NCI-H1092 (cell line): ENCODE measurements around the gene MDGA2.

Source experiments
- DNase-seq: peaks from one replicate; lab custom pipeline; 2025; lab: John Stamatoyannopoulos, UW

The MDGA2 gene

DNA sequence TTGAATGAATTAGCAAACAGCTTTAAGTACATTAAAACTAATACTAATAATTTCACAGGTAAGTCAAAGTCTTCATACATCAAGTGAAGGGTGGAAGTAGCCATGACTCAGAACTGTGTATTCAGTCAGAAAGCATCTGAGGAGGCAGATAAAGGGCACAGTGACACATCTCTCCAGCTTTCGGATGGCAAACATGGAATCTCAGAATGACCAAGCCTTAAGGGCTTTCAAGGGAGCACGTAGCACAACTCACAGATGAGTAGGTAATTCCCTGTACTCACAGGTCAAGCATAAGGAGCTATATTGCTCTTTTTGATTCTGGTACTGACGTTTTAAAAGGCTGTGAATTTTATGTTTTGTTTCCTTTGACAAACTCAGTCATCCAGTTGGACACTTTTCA, 56.0 kb downstream of the MDGA2 start:
- no peak for DNase-seq

DNA sequence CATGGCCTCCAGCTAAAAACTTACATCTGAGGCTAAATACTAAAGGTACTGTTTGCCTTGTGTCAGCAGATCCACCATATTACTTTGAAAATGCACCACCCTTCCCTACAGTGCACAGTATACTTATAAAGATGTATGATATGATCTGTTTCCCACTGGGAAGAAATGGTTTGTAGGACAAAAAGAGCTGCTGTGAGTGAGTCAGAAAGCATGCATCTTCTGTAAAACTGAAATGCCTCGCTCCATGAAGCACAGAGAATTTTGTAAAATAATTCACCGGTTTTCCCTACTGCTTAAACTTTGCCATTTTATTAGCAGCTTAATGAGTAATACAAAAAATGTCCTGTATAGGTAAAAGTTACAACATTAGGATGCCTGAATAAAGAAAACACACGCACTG, 68.8 kb downstream of the MDGA2 start:
- DNase-seq, result no peak

DNA sequence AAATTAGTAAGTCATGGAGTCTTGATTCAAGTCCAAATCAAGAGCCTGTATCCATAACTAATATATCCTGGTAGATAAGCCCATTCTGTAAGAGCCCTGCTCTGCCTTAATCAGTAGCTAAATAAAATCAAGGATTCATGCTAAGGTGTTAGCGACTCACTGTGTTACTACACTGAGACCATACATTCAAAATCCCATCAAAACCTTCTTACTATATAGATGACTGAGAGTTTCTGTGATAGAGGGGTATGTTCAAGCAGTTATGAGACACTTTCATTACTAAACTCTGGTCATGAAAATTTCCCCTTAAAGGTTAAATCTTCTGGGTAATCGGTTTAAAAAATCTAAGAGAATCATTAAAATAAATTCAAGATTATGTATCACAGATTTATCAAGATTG, 78.5 kb downstream of the MDGA2 start:
- no peak for DNase-seq

DNA sequence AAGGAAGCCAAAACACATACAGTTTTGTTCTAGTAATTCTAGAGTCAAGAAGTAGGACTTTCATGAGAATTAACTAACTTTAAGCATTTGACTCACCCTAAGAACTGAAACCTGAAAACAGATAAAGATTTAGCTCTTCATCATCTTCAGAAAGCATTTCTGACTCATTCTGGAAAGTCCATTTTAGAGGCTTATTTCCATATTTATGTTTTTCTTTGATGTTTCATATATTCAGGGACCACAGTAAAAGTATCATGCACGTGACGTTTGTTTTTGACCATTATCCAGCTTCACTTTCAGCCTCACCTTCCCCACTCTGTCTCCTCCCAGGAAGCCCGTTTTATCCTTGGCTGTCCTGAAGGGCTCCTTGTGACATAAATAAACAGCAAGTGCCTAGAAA, 79.2 kb downstream of the MDGA2 start:
- DNase-seq, result no peak

DNA sequence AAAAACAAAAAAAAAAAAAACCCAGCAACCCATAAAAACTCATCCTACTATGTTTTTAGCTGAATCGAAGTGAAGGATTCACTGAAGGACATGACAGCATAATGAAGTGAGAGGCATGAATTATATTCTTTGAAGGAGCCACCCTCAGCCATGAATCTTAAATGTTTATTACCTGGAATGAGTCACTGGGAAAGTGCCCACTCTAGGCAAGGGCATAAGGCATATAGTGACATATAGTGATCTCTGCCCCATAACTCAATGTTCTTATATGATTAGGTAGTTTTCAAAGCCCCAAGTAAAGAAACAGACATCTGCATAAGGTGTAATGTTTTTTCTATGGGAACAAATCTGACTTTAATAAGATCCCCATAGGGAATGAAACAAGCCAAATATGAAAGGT, 79.9 kb downstream of the MDGA2 start:
- no peak for DNase-seq

DNA sequence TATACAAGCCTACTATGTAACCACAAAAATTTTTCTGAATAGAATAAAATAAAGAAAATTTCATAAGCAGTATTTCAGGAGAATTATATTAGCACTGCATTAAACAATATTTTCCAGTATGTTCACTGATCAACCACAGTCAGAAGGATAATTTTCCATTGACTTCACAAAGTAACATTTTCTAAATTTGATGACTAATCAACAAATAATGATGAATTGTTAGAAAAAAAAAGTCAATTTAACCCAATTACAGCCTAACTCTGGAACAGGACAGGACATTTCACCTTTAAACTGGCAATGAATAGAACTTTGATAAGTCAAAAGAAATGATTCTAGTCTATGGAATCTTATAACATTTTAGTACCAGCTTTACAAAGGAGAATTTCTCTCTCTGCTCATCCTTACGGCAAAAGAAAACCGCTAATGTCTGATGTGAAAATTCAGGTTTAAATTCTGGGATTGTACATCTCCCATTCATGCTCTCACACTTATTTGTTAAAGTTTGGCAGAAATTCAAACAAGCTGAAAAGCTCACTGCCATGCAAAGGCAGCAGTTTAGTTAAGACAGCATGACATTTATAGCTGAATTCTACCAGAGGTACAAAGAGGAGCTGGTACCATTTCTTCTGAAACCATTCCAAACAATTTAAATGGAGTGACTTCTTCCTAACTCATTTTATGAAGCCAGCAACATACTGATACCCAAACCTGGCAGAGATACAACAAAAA, 84.5 kb downstream of the MDGA2 start:
- DNase-seq, result no peak

DNA sequence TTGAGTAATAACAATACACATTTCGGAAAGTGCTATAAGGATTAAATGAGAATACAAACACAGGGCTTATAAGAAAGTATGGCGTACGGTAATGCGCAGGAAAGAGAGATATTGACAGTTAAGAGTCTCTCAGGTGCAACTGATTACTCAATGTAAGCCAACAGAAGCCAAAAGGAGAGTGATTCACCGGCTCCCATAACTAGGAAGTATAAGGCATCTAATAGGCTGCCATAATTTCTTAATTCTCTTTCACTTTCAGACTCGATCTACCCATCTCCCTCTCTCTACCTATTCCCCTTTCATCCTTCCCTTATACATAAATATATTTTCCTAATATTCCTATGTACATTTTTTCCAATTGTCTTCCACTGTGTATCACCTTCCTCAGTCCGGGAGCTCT, 90.0 kb downstream of the MDGA2 start:
- no peak for DNase-seq

DNA sequence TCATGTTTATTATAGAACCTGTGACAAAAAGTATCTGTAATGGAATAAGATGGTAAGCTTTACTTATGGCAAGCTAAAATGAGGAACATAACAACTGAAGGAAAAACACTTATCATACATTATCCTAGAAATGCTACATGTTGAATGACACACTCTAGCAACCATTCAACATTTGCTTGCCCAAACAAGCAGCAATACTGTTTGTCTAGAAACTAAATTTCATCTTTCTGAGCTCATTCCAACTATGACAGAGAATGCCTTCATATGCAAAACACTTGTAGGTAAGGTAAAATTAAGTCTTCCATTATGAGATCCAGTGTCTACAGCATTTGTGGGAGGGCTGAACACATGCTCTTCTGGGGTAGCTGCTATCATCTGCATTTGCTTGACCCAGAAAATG, 108.1 kb downstream of the MDGA2 start:
- DNase-seq, result no peak

DNA sequence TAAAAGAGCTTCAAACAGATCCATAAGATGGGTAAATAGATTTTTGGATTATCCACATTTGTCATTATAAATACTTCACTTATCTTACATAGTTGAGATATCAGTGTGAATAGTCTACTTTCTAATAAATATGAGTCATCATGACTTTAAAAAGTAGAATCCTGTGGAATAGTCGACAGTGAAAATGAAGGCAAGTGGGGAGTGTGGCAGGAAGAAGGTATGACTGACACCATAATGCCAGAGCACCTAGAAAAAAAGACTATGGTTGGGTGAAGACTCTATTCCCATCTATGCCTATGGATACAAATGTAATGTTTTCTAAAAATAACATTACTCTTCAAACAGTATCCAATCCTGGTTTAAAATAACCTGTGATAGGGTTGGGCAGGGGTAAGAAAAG, 117.5 kb downstream of the MDGA2 start:
- DNase-seq, result no peak

DNA sequence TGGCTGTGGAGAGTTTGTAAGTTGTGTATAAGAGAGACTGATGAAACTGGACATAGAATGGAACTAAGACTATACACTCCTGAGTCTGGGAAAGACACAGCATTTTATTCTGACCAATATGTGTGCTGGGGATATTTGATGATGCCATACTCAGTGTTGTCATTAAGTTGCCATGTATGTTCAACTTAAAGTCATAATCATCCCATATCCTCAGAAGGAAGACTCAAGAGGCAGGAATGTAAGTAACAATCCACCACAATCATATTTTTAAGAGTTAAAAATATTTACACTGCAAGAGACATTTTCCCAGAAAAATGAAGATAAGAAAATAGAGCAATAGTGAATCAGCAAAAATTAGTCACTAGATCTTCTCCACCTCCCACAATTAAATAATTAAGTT, 120.1 kb downstream of the MDGA2 start:
- no peak for DNase-seq

DNA sequence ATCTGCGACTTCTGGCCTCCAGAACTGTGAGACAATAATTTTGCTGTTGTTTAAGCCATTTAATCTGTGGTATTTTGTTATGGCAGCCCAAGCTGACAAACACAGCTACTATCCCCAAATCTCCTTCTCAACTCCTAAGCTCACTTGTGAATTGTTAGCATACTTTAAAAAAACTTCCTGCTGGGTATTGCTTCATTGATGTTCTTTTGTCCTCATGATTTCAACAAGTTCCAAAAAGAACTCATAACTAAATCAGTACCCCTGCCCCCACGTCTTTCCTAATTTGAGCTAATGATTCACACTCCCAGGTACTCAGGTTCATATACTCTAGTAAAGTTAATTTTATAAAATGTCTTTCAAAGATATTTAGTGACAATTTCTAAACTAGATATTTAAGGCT, 125.5 kb downstream of the MDGA2 start:
- no peak for DNase-seq

DNA sequence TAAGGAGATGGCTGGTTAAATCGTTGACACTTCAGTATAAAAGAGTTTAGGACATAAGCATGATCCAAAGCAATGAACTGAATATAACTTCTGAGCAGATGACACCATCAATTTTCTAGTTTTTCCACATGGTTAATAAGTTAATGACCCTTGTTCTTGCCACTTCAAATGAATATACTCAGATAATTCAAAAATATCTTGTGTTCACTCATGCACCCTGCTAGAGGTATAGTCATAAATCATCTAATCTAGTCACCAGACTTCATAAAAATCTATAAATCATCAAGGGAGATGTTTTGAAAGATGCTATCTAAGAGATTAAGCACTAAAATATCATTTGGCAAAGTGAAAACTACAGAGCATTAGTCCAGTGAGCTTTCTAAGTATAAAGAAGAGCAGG, 131.9 kb downstream of the MDGA2 start:
- no peak for DNase-seq

DNA sequence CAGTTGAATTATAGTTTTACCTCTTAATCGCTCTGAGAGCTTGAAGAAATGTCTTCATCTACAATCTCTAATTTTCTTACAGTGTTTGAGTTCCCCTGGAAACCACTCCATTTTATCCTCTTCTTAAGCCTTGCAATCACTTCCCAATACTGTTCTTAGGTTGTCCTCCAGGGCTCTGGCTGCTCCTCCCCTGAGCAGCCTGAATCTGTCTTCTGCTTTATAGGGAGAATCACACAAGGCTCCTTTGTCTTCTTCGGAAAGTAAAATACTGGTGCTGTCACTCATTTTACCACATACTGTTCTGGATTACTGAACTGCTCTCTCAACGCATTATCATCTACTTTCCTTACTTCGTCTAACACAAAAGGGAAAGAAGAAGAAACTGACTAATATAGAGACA, 133.7 kb downstream of the MDGA2 start:
- no peak for DNase-seq

DNA sequence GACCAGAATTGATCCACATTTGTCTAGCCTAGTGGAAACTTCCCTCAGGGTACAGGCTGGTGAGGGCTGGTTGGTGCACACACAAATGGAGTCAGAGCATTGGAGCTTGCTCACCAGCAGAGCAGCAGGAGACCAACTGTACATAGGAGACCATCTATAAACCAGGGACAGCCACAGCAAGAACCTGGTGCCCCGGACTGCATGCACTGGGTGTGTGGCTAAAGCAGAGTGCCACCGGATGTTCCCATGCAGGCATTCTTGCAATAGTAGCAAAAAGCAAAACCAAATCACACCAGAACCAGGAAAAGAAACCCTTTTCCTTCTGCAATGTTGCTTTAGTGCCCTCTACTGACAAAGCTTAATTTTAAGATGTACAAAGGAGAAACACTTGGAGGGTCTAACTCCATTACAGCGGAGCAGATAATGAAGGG, 136.4 kb downstream of the MDGA2 start:
- DNase-seq, result no peak

DNA sequence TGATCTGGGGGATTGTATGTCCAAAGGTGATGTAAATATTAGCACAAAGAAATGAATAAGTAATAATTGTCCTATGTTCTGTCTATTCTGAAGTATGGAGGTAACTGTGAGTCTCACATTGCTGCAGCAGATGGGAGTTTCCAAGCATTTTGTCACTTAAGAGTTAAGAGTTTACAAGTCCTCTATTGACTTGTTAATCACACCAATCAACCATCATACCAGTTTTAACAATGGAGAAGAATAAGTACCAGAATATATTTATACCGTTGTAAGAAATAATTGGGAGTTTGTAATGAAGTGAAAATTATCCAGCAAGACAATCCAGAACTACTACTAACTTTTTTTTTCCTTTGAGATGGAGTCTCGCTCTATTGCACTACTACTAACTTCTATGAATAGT, 139.1 kb downstream of the MDGA2 start:
- DNase-seq, result no peak

DNA sequence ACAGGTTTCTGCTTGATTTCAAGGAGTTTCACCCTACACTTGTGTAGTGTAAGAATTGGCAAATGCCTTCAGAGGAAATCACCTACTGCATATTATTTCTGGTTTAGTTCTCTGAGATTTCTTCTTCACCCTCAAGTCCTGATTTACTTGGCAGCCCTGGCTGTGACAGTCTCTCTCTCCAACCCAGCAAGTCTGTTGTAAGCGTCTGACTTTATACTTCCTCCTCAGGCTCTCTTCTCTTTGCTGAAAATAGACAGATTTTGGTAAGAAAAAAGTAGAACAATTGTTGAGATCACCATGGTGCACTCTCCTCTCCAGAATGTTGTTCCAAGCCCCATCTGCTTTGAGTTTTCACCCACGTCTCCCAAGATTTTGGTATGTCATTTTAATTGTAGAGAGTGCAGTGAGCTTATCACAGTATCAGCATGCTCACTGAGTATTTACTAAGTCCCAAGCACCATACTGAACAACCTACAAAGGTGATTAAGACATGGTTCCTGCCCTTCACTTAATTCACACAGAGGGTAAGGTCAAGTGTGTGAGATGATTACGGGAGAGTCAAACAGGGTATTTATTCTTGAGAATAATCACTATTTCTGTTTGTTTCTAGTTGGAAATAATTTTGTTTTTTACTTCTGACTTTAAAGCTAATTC, 148.7 kb downstream of the MDGA2 start:
- DNase-seq, result no peak

DNA sequence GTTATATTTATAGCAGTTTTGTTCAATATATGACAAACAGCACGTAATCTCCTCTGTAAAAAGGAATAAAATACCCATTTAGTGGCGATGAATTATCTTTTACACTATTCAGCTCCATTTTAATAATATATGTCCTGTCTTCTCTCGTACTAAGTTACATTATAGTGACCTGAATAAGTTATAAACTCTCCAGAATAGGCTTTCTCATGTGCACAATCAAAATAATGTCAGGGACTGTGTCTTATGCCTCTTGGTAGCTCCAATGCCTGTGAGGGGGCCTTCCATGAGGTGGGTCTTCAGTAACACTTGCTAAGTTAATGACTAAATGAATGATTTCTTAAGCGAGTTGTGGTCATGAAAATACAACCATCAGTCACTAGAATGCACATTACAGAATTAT, 150.9 kb downstream of the MDGA2 start:
- no peak for DNase-seq

DNA sequence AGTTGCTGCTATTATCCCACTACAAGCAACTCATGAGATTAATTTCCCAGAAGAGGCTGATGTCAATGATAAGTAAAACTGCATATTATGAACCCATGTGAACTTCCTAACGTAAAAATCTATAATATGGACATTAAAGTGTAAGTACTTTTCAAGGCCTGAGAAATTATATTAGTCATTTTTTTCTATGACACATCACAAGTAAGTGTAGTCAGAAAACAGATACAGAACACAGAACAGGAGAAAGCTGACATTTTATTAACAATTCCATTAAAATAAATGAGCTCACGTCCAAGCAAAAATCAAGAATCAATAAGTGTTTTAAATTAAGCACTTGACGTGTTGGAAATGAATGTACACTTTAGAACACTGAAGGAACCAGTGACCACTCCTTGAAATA, 155.0 kb downstream of the MDGA2 start:
- DNase-seq, result no peak

DNA sequence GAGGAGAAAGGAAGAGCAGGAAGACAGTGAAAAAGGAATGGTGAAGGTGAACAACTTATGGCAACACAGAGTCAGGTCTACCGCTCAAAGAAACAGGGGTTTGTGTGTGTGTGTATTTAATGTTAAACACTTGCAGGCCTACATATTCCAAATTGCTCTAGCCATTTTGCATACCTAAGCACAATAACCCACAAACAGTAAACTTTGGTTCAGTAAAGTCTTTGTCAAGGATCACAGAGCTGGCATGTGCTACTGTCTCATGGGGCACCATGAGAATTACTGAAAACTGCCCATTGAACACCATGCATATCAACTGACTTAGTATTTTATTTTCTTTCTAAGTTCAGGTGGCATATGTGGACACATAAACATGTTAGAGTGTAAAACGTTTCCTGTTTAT, 163.6 kb downstream of the MDGA2 start:
- DNase-seq, result no peak

DNA sequence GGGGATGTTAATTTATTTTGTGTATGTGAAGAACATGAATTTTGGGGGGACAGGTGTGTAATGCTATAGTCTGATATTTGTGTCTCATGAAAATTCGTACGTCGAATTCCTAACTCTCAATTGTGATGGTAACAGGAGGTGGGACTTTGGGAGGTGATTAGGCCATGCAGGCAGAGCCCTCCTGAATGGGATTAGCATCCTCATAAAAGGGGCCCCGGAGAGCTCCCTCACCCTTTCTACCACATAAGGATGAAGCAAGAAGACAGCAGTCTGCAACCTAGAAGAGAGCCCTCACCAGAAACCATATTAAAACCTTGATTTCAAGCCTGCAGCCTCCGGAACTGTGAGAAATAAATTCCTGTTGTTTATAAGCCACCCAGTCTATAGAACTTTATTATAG, 165.4 kb downstream of the MDGA2 start:
- DNase-seq, result no peak

DNA sequence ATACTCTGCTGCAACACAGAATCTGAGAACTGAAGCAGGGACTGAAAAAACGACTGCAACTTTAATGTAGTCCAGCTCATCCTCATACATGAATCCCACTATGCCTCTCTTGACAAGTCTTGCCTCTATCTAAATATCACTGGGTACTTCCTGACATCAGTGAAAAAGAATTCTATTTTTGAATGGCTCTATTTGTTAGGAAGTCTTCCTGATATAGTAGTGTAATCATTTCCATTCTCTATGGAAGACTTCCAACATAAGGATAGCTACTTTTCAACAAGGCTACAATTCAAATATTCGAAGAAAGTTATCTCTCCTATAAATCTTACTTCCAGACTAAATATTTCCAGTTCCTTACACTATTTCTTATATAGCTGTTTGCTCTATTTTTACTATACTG, 167.5 kb downstream of the MDGA2 start:
- no peak for DNase-seq

DNA sequence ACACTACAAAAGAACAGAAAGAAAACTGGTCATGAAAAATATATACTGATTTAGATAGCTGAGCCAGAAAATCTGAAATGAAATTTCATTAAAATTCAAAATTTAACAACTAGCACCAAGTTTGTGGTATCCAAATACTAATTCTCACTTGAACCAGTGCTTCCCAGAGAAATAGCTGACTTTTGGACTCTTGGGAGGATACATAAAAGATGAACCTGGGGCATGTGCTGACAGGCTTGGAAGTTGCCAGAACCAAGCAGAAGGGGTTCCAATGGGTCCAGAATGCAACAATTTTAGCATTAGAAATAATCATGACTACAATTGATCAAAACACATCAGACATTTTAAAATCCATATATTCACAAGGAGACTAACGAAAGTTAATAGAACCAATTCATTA, 175.0 kb downstream of the MDGA2 start:
- no peak for DNase-seq

DNA sequence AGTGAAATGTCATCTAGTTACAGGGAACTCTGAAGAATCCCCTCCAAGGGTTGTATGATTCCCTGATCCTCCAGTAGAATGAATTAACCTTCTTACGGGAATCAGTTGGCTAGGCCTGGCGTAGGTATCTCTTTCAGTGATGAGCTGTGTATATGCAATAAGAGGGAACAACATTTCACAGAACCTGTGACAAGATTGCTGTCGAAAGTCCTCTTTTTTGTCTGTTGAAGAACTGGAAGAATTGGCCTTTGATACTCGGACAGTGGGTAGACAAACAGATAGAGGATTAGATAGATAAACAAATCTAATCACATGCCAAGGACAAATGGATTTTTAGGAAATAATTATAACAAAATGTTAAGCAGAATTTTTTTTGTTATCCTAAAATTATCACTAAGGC, 184.6 kb downstream of the MDGA2 start:
- DNase-seq, result no peak

DNA sequence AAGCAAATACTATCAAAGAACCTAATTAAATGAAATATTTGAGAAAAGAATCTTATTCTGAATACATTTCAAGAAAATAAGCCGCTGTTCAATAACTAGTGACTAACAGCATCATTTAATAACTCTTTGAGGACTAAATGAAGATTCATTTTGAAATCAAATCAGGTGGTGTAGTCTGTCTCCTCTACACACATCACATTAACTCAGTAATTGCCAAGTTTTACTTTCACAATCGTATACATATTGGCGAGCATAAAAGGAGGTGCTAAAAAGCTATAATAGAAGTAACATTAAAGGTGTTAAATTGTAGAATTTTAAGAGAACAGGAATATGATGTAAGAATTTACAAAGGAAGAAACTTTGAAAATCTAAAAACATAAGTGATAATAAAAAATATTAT, 185.1 kb downstream of the MDGA2 start:
- no peak for DNase-seq
